ENCODE measurements around the gene MARVELD3.
"Not testable (repeated sequence)": the region's sequence is repeated elsewhere in the genome, so short reads cannot be mapped to it uniquely, and the experiment has no call there.

MARVELD3 gene

DNA sequence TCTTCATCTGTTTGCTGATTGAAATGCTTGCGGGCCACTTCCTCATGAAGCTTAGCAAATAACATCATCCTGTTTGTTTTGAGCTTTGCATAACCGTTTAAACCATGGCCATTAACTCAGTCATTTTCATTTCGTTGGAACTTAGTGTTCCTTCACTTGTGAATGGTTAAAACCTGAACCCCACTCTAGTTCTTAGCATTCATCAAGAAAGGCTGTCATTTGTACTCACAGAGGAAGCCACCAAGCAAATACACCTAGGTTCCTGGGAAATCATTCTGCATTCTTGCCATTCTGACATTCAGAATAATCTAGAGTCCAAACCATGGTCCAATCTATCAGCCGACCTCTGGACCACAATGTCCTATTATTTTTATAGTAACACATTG is 40.7 kb upstream of the MARVELD3 start:
- Histone ChIP-seq H2AFZ (ENCODE audit: low read depth, low read length) (no peak overlapping the region), H3K4me3 (ENCODE audit: insufficient read depth in 1 of 2, low read depth in 1 of 2, low read length in 2 of 2) (no peak overlapping the region), H3K27ac (ENCODE audit: low read length, poor library complexity, severe bottlenecking) (no peak overlapping the region), H3K4me1 (ENCODE audit: control insufficient read depth, insufficient read depth, low read depth, low read length) (no peaks in the 10 kb centered on the region), H3K14ac (ENCODE audit: low read length in 2 of 2) (no peak overlapping the region), H3K36me3 (ENCODE audit: control insufficient read depth in 1 of 2, insufficient read depth in 2 of 2, low read depth in 1 of 2, low read length in 2 of 2) (no peaks in the 10 kb centered on the region), H2BK5ac (ENCODE audit: low read depth, low read length, poor library complexity, severe bottlenecking) (no peak overlapping the region), H2BK12ac (ENCODE audit: low read length in 2 of 2) (no peak overlapping the region), H3K23ac (ENCODE audit: low read length in 2 of 2) (no peak overlapping the region), H3K4me2 (ENCODE audit: low read length, poor library complexity, severe bottlenecking) (no peak overlapping the region), H2AK5ac (ENCODE audit: low read length, severe bottlenecking) (no peak overlapping the region), H2BK120ac (ENCODE audit: low read depth, low read length) (no peak overlapping the region), H3K27me3 (ENCODE audit: control insufficient read depth in 1 of 2, insufficient read depth in 1 of 2, low read length in 2 of 2) (peaks cover 7 to 24% of the 10 kb centered on the region in 2 experiments), H3K4ac (ENCODE audit: low read depth in 1 of 2, low read length in 2 of 2) (no peak overlapping the region), H4K8ac (ENCODE audit: low read length) (no peak overlapping the region), H3K9me3 (ENCODE audit: control insufficient read depth, low read length) (peaks cover 6% of the 10 kb centered on the region), H4K91ac (ENCODE audit: low read length) (no peak overlapping the region), H3K18ac (ENCODE audit: low read depth in 1 of 2, low read length in 2 of 2) (no peak overlapping the region), H2BK15ac (ENCODE audit: low read depth, poor library complexity, severe bottlenecking) (no peak overlapping the region), H3K79me1 (replicated peaks; ENCODE audit: low read length, poor library complexity, severe bottlenecking) (no peaks in the 10 kb centered on the region), H3K9ac (ENCODE audit: low read length) (no peak overlapping the region)
- no peak for DNase-seq
- WGBS: 60% methylated on average over 4 of the region's 4 CpGs

DNA sequence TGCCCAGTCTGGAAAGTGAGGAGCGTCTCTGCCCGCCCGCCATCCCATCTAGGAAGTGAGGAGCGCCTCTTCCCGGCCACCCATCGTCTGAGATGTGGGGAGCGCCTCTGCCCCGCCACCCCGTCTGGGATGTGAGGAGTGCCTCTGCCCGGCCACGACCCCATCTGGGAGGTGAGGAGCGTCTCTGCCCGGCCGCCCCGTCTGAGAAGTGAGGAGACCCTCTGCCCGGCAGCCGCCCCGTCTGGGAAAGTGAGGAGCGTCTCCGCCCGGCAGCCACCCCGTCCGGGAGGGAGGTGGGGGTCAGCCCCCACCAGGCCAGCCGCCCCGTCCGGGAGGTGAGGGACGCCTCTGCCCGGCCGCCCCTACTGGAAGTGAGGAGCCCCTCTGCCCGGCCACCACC is 36.6 kb upstream of the MARVELD3 start:
- H2AK5ac ChIP-seq (ENCODE audit: low read length, severe bottlenecking); H2BK15ac ChIP-seq (ENCODE audit: low read depth, poor library complexity, severe bottlenecking); H2BK120ac ChIP-seq (ENCODE audit: low read depth, low read length); H3K27ac ChIP-seq (ENCODE audit: low read length, poor library complexity, severe bottlenecking); H3K9me3 ChIP-seq (ENCODE audit: control insufficient read depth, low read length); H3K4me2 ChIP-seq (ENCODE audit: low read length, poor library complexity, severe bottlenecking); H3K9ac ChIP-seq (ENCODE audit: low read length); H2BK5ac ChIP-seq (ENCODE audit: low read depth, low read length, poor library complexity, severe bottlenecking); H2AFZ ChIP-seq (ENCODE audit: low read depth, low read length); H4K91ac ChIP-seq (ENCODE audit: low read length); H4K8ac ChIP-seq (ENCODE audit: low read length); H3K4me1 ChIP-seq (ENCODE audit: control insufficient read depth, insufficient read depth, low read depth, low read length); H3K79me1 ChIP-seq (replicated peaks; ENCODE audit: low read length, poor library complexity, severe bottlenecking); H3K23ac ChIP-seq (ENCODE audit: low read length in 2 of 2); H3K4me3 ChIP-seq (ENCODE audit: insufficient read depth in 1 of 2, low read depth in 1 of 2, low read length in 2 of 2); H3K4ac ChIP-seq (ENCODE audit: low read depth in 1 of 2, low read length in 2 of 2); H2BK12ac ChIP-seq (ENCODE audit: low read length in 2 of 2); H3K36me3 ChIP-seq (ENCODE audit: control insufficient read depth in 1 of 2, insufficient read depth in 2 of 2, low read depth in 1 of 2, low read length in 2 of 2); DNase-seq; H3K14ac ChIP-seq (ENCODE audit: low read length in 2 of 2); H3K18ac ChIP-seq (ENCODE audit: low read depth in 1 of 2, low read length in 2 of 2): not testable (repeated sequence)
- WGBS: 92% methylated on average over 21 of the region's 30 CpGs
- H3K27me3 ChIP-seq (ENCODE audit: control insufficient read depth in 1 of 2, insufficient read depth in 1 of 2, low read length in 2 of 2): peaks cover 14 to 25% of the 10 kb centered on the region in 2 experiments

DNA sequence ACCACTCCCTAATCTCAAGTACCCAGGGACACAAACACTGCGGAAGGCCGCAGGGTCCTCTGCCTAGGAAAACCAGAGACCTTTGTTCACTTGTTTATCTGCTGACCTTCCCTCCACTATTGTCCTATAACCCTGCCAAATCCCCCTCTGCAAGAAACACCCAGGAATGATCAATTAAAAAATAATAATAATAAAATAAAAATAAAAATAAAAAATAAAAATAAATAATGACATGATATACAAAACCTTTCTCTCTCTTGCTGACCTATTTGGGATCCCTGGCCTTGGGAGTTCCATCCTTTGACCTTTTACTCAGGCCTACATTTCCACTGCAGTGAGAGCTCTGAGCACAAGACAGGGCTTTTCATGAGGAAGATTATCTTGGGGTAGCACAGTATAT is 35.9 kb upstream of the MARVELD3 start:
- H4K91ac ChIP-seq (ENCODE audit: low read length); H2BK12ac ChIP-seq (ENCODE audit: low read length in 2 of 2); H3K9ac ChIP-seq (ENCODE audit: low read length); H3K4me3 ChIP-seq (ENCODE audit: insufficient read depth in 1 of 2, low read depth in 1 of 2, low read length in 2 of 2); H3K9me3 ChIP-seq (ENCODE audit: control insufficient read depth, low read length); H3K27ac ChIP-seq (ENCODE audit: low read length, poor library complexity, severe bottlenecking); H4K8ac ChIP-seq (ENCODE audit: low read length); H3K4me2 ChIP-seq (ENCODE audit: low read length, poor library complexity, severe bottlenecking); H3K4me1 ChIP-seq (ENCODE audit: control insufficient read depth, insufficient read depth, low read depth, low read length); H3K79me1 ChIP-seq (replicated peaks; ENCODE audit: low read length, poor library complexity, severe bottlenecking); H2AK5ac ChIP-seq (ENCODE audit: low read length, severe bottlenecking); H2AFZ ChIP-seq (ENCODE audit: low read depth, low read length); H2BK120ac ChIP-seq (ENCODE audit: low read depth, low read length); H3K14ac ChIP-seq (ENCODE audit: low read length in 2 of 2); H2BK5ac ChIP-seq (ENCODE audit: low read depth, low read length, poor library complexity, severe bottlenecking); DNase-seq; H3K18ac ChIP-seq (ENCODE audit: low read depth in 1 of 2, low read length in 2 of 2); H3K36me3 ChIP-seq (ENCODE audit: control insufficient read depth in 1 of 2, insufficient read depth in 2 of 2, low read depth in 1 of 2, low read length in 2 of 2); H3K4ac ChIP-seq (ENCODE audit: low read depth in 1 of 2, low read length in 2 of 2); H2BK15ac ChIP-seq (ENCODE audit: low read depth, poor library complexity, severe bottlenecking); H3K23ac ChIP-seq (ENCODE audit: low read length in 2 of 2): not testable (repeated sequence)
- peaks cover 14 to 23% of the 10 kb centered on the region in 2 experiments for H3K27me3 ChIP-seq (ENCODE audit: control insufficient read depth in 1 of 2, insufficient read depth in 1 of 2, low read length in 2 of 2)
- no CpG with 5 or more reads among the region's 2 CpGs for WGBS

DNA sequence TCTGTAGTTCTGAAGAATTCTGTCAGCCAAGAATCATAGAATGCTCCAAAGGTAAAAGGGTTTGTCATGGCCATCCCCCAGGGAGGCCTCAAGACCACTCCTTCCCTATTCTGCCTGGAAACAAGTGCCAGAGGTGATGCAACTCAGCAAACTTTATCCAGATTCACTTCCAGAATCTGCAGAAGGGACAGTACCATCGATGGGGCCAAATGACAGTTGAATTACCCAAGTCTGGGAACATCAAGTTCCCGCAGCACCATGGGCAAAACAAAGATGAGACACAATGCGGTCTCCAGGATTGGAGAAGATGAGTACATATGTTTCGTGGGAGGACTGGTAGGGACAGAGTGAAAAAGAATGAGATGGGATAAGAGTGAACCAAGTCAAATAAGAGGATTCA is 35.4 kb upstream of the MARVELD3 start:
- DNase-seq: no peak
- Histone ChIP-seq H2BK5ac (ENCODE audit: low read depth, low read length, poor library complexity, severe bottlenecking) (no peak overlapping the region), H3K4me3 (ENCODE audit: insufficient read depth in 1 of 2, low read depth in 1 of 2, low read length in 2 of 2) (no peak overlapping the region), H3K4ac (ENCODE audit: low read depth in 1 of 2, low read length in 2 of 2) (no peak overlapping the region), H2AK5ac (ENCODE audit: low read length, severe bottlenecking) (no peak overlapping the region), H3K4me2 (ENCODE audit: low read length, poor library complexity, severe bottlenecking) (no peak overlapping the region), H4K91ac (ENCODE audit: low read length) (no peak overlapping the region), H3K4me1 (ENCODE audit: control insufficient read depth, insufficient read depth, low read depth, low read length) (no peaks in the 10 kb centered on the region), H3K18ac (ENCODE audit: low read depth in 1 of 2, low read length in 2 of 2) (no peak overlapping the region), H3K36me3 (ENCODE audit: control insufficient read depth in 1 of 2, insufficient read depth in 2 of 2, low read depth in 1 of 2, low read length in 2 of 2) (no peaks in the 10 kb centered on the region), H3K23ac (ENCODE audit: low read length in 2 of 2) (no peak overlapping the region), H3K9ac (ENCODE audit: low read length) (no peak overlapping the region), H2BK15ac (ENCODE audit: low read depth, poor library complexity, severe bottlenecking) (no peak overlapping the region), H4K8ac (ENCODE audit: low read length) (no peak overlapping the region), H2BK12ac (ENCODE audit: low read length in 2 of 2) (no peak overlapping the region), H3K14ac (ENCODE audit: low read length in 2 of 2) (no peak overlapping the region), H3K27ac (ENCODE audit: low read length, poor library complexity, severe bottlenecking) (no peak overlapping the region), H3K79me1 (replicated peaks; ENCODE audit: low read length, poor library complexity, severe bottlenecking) (no peaks in the 10 kb centered on the region), H3K27me3 (ENCODE audit: control insufficient read depth in 1 of 2, insufficient read depth in 1 of 2, low read length in 2 of 2) (peaks cover 10 to 18% of the 10 kb centered on the region in 2 experiments), H3K9me3 (ENCODE audit: control insufficient read depth, low read length) (peaks cover 6% of the 10 kb centered on the region), H2BK120ac (ENCODE audit: low read depth, low read length) (no peak overlapping the region), H2AFZ (ENCODE audit: low read depth, low read length) (no peak overlapping the region)
- 70% methylated on average over 4 of the region's 4 CpGs for WGBS

Measured in mesenchymal stem cell (in vitro differentiated cells and primary cell).